Daoy (cell line): ENCODE data around the gene BCL2L15. TPM values are rescaled to one million over a fixed set of nuclear protein-coding genes. Genes with fewer than 3 reads are reported as not detected.

ENCODE experiments used
- DNase-seq: peaks from one replicate; pipeline ENCODE4 v3.0.0-alpha.2; 2015; ENCODE audit warnings: low read depth
- total RNA-seq: library from RNA; depleted of rRNA; stranded (reverse); fragments of >200 nt; shearing (Covaris generic); gene quantifications from 2 replicates; pipeline ENCODE4 v1.2.3, GENCODE V29; 2014; rRNA removed

BCL2L15 gene
- total RNA-seq = 0.06 and 0.12 TPM in 2 replicates

- no peak for DNase-seq
These were observed at the start of gene BCL2L15 for GRCh38 chr1:113887402-113888175. TSS of gene BCL2L15 (minus strand) at chr1:113887581. CDS start at chr1:113887375, 206 bp downstream.

- no peak for DNase-seq
These were observed 49.8 kb upstream of the BCL2L15 start for GRCh38 chr1:113937146-113937545.

GRCh38 chr1:113935970-113936369, 48.6 kb upstream of the BCL2L15 start:
- no peak for DNase-seq

- DNase-seq = no peak
These were observed 47.8 kb upstream of the BCL2L15 start for GRCh38 chr1:113935176-113935575.

- no peak for DNase-seq
These were observed 47.2 kb upstream of the BCL2L15 start for GRCh38 chr1:113934511-113935055.

DNA sequence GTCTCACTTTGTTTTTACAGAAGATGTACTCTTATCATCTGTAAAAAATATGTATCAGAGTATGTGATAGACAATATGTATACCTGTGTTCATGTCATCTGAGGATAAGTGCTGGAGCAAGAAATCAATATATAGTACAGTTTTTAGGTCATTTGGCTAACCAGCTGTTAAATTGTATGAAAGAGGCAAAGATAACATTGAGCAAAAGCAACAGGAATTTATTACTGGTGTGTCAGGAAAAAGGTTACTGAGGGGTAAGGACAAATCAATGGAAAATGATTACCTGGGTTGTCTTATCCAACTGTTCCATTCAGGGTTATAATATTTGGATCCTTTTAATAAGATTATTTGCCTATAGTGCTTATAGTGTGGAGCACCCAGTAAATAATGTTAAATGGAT, 46.6 kb upstream of the BCL2L15 start:
- DNase-seq = no peak

GRCh38 chr1:113931451-113931851, 44.1 kb upstream of the BCL2L15 start:
- DNase-seq = peak; percentile 41

DNA sequence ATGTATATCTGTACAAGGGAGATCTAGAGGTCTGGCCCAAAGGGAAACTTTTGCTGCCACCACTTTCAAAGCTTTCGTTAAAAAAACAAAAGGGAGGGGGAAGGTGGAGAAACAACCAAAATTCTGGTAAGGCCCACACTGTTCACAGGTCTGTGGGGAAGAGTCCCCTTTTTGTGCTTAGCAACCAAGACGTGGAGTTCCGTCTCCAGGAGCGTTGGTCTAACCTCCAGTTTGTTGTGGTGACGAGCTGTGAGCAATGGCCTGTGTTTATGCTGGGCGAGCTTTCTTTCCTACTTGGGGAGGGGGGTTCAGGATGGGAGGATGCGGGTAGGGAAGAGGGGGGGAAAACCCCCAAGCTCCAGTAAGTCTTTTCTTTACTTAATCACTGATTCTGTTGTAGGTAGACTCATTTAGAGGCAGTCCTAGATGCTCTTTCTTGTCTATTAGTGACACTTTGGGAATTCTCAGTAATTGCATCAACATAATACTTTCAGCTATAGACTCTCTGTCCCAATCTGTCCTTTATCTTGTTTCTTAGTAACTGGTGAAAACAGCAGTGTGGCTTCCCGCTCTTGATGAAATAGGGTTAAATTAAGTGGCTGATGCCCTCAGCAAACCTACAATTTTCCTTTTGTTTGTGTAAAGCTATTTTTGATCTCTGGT, 43.2 kb upstream of the BCL2L15 start:
- peak; percentile 81 for DNase-seq

GRCh38 chr1:113929750-113930498, 42.5 kb upstream of the BCL2L15 start:
- peak; percentile 50 for DNase-seq

DNA sequence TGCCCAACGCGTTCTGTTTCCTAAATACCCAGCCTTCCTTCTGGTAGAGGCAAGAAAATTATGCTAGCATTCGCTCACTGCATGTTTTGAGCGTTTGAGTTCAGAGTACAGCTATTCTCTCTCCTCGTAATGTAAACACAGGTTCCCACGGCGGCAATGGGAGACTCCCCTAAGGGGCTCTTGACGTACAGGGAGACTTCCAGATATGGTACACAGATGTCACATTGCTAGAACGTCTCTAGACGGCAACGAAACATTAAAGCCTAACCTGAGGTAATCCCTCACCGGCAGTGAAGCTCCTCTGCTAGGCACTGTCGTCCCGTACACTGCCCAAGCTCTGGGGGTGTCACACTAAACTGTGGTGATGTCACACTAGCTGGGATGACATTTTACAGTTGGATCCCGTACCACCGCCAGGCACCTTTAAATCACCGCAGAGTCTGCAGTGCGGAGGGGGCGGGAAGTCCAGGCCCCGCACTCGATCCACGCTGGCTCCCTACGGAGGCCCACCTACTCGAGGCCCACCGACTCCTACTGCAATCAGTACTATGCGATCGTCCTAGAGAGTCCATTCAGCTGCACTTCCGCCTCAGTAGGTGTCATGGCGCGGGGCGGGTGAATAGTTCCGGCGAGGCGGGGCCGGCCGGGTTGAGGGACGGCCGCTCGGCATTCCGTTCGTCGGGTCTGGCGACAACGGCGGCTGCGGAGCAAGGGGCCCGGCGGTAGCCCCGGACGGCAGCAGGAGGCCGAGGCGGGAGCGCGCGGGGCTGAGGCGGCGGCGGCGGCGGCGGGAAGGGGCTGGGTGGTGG, 41.8 kb upstream of the BCL2L15 start, which contains the start of gene HIPK1:
TSS of gene HIPK1 (plus strand) at position 384 of the 809 bp plus-strand sequence.
- peak; percentile 97 for DNase-seq

DNA sequence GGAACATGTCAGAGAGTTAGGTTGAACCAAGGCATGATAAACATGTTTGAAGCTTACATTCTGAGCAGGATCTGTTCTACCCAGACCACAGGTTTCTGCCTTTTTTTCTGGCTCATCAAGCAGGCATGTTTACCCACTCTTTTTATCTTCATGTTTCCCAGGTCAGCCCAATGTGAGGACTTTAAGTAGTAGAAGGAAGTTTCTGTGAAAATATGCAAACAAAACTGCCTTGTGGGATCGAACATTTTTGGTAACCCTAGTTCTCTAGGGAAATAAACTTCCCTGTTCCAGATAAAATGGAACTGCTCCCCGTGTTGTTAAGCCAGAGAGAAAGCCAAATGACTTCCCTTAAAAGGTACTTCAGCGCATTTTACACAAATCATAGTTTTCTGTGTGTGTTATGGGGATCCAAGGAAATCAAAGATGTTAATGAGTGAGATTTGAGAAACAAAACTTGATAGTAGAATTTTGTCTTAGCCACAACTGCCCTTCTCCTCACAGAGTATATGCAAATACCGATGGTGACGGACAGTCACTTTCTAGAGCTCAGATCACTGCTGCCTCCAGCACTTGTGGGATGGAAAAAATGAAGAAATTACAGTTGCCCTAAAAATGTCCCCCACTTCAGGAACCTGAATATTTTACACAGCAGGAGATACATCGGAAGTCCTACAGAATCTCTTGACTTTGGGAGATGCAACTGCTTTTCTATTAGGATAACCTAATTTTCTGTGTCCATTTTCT, 41.0 kb upstream of the BCL2L15 start:
- peak; percentile 21 for DNase-seq

DNA sequence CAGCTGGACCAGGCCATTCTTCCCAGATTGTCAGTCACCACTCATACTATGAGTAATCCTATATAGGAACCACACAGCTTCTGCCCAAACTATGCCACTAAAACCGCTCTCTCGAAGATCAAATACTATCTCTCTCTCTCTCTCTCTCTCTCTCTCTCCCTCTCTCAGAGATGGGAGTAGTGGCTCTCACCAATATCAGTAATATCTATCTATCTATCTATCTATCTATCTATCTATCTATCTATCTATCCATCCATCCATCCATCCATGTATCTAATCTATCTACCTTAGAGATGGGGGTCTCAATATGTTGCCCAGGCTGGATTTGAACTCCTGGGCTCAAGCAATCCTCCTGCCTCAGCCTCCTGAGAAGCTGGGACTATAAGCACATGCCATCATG, 37.1 kb upstream of the BCL2L15 start:
- no peak for DNase-seq

DNA sequence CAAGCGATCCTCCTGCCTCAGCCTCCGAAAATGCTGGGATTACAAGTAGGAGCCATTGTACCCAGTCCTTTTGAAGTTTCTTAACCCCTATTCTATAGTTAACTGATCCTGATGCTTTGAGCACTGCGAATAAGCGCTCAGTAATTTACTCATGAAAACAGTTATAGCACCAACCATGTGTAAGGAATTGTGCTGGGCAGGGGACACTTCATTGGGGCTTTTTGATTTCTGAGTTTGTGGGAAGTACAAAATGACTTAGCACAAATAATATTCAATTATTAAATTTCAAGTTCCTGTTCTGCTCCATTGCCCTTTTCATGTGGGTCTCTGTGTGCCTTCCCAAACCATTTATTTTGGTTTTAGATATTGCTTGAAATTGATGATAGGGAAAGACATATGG, 35.6 kb upstream of the BCL2L15 start:
- DNase-seq = no peak

DNA sequence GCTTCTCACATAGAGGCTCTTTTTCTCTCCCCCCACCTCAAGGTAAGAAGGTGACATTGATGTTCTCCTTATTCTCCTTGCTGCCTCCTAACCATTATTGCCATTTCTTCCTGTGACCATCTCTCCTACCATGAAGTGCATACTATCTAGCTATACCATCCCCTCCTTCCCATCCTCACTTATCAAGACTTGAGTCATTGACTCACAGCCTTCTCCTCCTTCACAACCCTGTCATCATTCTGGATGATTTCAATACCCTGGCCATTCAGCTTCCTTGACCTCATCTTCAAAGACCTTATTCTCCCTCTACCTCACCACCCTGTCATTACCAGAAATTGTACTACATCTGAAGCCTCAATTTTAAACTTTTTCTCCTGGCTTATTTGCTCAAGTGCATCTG, 30.9 kb upstream of the BCL2L15 start:
- DNase-seq = no peak

- DNase-seq = no peak
These were observed 30.2 kb upstream of the BCL2L15 start for GRCh38 chr1:113917400-113918082.

DNA sequence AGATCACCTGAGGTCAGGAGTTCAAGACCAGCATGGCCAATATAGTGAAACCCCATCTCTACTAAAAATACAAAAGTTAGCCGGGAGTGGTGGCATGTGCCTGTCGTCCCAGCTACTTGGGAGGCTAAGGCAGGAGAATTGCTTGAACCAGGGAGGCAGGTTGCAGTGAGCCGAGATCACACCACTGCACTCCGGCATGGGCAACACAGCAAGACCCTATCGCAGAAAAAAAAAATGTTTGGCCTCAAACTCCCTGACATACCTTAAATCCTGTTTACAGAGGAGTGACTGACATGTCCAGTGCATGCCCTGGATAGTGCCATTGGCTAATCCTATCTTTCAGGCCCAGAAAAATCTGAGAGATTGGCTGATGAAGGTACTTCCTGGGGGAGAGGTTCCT, 29.6 kb upstream of the BCL2L15 start:
- no peak for DNase-seq

DNA sequence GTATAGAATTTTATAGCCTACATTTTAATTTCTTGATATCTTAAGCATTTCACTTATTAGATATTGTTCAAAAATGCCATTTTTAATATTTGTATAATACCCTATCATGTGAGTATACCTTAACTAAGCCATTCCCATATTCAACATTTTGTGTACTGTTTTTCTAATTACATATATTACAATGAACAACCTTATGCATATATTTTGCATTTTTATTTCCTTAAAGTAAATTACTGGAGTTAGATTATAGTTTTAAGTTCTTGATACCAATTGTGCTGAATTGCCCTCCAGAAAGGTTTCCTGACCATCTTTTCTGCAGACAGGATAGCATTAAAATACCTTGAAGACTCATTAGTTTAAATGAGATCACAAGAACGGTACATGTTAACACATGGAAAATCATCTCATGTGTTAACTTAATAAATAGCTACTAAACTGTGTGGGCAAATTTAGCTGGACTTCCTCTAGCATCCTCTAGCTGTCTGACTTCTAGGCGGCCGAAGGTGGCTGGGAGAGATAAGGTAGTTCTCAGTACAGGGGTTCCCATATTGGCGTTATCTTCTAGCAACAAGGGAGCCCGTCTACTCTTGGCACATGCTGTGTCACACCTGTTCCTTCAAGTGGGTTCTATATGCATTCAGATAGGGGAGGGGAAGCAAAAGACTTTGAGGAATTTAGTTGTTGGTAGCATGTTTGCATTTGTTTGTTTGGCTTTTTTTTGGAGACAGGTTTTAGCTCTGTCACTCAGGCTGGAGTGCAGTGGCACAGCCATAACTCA, 26.7 kb upstream of the BCL2L15 start:
- DNase-seq = no peak

- DNase-seq = no peak
These were observed 25.9 kb upstream of the BCL2L15 start for GRCh38 chr1:113913312-113913668.

DNA sequence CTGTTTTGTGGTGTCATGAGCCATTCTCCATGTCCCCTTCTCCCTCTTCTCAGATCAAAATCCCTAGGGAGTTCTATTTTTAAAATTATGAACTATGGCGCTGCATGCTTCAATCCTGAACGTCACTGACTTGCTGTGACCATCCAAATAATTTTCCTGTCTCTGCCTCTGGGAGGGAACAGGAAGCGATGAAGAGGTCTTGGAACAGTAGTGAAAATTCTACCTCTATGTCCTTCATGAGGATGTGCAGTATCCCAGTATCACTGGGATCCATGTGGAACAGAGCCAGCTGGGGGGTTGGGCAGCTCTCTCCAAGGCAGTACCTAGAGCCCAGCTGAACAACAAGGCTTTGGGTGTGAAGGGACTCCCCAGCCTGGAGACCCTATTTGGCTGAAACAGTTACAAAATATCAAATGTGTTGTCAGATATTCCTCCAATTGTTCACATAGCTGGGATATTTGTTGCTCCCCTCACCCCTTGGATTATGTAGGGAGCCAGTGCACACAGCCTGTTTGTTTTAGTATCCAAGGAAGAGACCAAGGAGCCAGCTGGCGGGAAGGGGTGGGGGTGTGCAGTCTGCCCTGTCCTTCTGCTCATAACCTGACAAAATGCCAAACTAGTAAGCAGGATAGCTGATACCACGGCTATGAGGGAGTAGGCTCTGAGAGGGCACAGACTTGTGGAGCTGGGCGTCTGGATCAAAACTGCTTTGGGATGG, 25.4 kb upstream of the BCL2L15 start:
- peak; percentile 31 for DNase-seq
